ENCODE results near the gene RPUSD2. TPM values are rescaled to one million over a fixed set of nuclear protein-coding genes. Genes with fewer than 3 reads are reported as not detected.
"Not testable (repeated sequence)": the region's sequence is repeated elsewhere in the genome, so short reads cannot be mapped to it uniquely, and the experiment has no call there.

Gene RPUSD2
- total and polyA plus RNA-seq, 8 donors, result 1.9 to 9.7 (median 3.5) TPM

- Histone ChIP-seq H3K27ac (peak within 1 kb of the TSS; percentile 83 to 95 (median 88)), H3K36me3 (no peaks in the 10 kb centered on the region), H3K27me3 (no peaks in the 10 kb centered on the region), H3K4me3 (peak within 1 kb of the TSS; percentile 69 to 91 (median 82)), H3K9me3 (no peaks in the 10 kb centered on the region), H3K4me1 (peaks cover 0 to 7% (median 4%) of the 10 kb centered on the region in 3 donors)
- peak; percentile 88 to 99 (median 97) for DNase-seq
- intact Hi-C loops (cut with DNase I), result no loop called here
- peak; percentile 94 to 98 (median 96) for ATAC-seq
- peak; percentile 93 for FAIRE-seq
- no peak for TF ChIP-seq CTCF (IDR thresholded peaks at IDR 0.05)
- 0% methylated on average over 40 of the region's 40 CpGs for WGBS, 2 donors
These were observed 4.3 kb upstream of the RPUSD2 start, which contains the start of gene CCDC32 for GRCh38 chr15:40564591-40565332. Gene CCDC32 (minus strand): TSS chr15:40565042. CDS start chr15:40563015, 2,027 bp downstream.

GRCh38 chr15:40565333-40566238 is 3.5 kb upstream of the RPUSD2 start:
- TF ChIP-seq CTCF (IDR thresholded peaks at IDR 0.05), result no peak
- no peak for DNase-seq
- H3K36me3 ChIP-seq, result no peaks in the 10 kb centered on the region
- no peak for FAIRE-seq
- peaks cover 0 to 13% (median 12%) of the 10 kb centered on the region in 3 donors for H3K4me1 ChIP-seq
- 29 to 32% methylated on average over 17 to 19 of the region's 20 CpGs for WGBS, 2 donors
- intact Hi-C loops (cut with DNase I), result no loop called here
- H3K9me3 ChIP-seq, result no peaks in the 10 kb centered on the region
- no peaks in the 10 kb centered on the region for H3K27me3 ChIP-seq
- peak overlapping the region in 3 of 4 donors; percentile 55 to 83 (median 77) for H3K27ac ChIP-seq
- ATAC-seq, result no peak
- H3K4me3 ChIP-seq, result peak overlapping the region in 3 of 4 donors; percentile 69 to 91 (median 75)

- intact Hi-C loops (cut with DNase I), result no loop called here
These were observed 2.0 kb upstream of the RPUSD2 start for GRCh38 chr15:40567111-40567510.

GRCh38 chr15:40575113-40575512 is 6.0 kb downstream of the RPUSD2 start:
- FAIRE-seq (no peak), DNase-seq (no peak), ATAC-seq (no peak)
- Histone ChIP-seq H3K4me1 (peaks cover 0 to 7% (median 5%) of the 10 kb centered on the region in 3 donors), H3K9me3 (no peaks in the 10 kb centered on the region), H3K36me3 (peaks cover 0 to 6% (median 0%) of the 10 kb centered on the region in 3 donors), H3K27ac (no peak overlapping the region), H3K27me3 (no peaks in the 10 kb centered on the region), H3K4me3 (no peak overlapping the region)
- no peak for TF ChIP-seq CTCF (IDR thresholded peaks at IDR 0.05)
- intact Hi-C loops (cut with DNase I), result no loop called here

More at GRCh38 chr15:40567111-40567510, 2.0 kb upstream of the RPUSD2 start:
- Histone ChIP-seq H3K27ac (no peak overlapping the region), H3K4me1 (peaks cover 0 to 15% (median 12%) of the 10 kb centered on the region in 3 donors), H3K27me3 (no peaks in the 10 kb centered on the region), H3K9me3 (no peaks in the 10 kb centered on the region), H3K36me3 (no peaks in the 10 kb centered on the region), H3K4me3 (no peak overlapping the region)
- WGBS, 2 donors, result 25 to 28% methylated on average over 7 of the region's 7 CpGs
- DNase-seq (no peak), FAIRE-seq (no peak), ATAC-seq (no peak)
- no peak for TF ChIP-seq CTCF (IDR thresholded peaks at IDR 0.05)

GRCh38 chr15:40576914-40577313 is 7.8 kb downstream of the RPUSD2 start:
- DNase-seq; FAIRE-seq; H3K4me1 ChIP-seq; H3K9me3 ChIP-seq; H3K27ac ChIP-seq; H3K36me3 ChIP-seq; H3K27me3 ChIP-seq; H3K4me3 ChIP-seq; intact Hi-C loops (cut with DNase I); ATAC-seq: not testable (repeated sequence)
- WGBS, 2 donors, result 98 to 99% methylated on average over 5 of the region's 5 CpGs
